IPS-18a (cell line): Measurements from ENCODE around the gene GIT2.
"Not testable (repeated sequence)": the region's sequence is repeated elsewhere in the genome, so short reads cannot be mapped to it uniquely, and the experiment has no call there.

ENCODE experiments used
- H3K27ac ChIP-seq: one replicate; pipeline ENCODE4 v1.5.1; 2013; ENCODE audit warnings: low read length
- H3K27me3 ChIP-seq: one replicate; pipeline ENCODE4 v1.6.1; 2013; ENCODE audit warnings: mild to moderate bottlenecking, low read length; ENCODE audit not compliant: control insufficient read depth, insufficient read depth
- H3K36me3 ChIP-seq: one replicate; pipeline ENCODE4 v1.6.1; 2013; ENCODE audit warnings: low read depth, low read length; ENCODE audit not compliant: control insufficient read depth
- H3K4me1 ChIP-seq: one replicate; pipeline ENCODE4 v1.6.1; 2013; ENCODE audit warnings: low read depth, low read length; ENCODE audit not compliant: control insufficient read depth
- H3K4me3 ChIP-seq: one replicate; pipeline ENCODE4 v1.5.1; 2013; ENCODE audit warnings: low read length
- H3K9ac ChIP-seq: one replicate; pipeline ENCODE4 v1.6.1; 2013; ENCODE audit warnings: mild to moderate bottlenecking, low read length, moderate library complexity
- H3K9me3 ChIP-seq: one replicate; pipeline ENCODE4 v1.6.1; 2013; ENCODE audit warnings: low read depth, low read length; ENCODE audit not compliant: control insufficient read depth

Gene GIT2

DNA sequence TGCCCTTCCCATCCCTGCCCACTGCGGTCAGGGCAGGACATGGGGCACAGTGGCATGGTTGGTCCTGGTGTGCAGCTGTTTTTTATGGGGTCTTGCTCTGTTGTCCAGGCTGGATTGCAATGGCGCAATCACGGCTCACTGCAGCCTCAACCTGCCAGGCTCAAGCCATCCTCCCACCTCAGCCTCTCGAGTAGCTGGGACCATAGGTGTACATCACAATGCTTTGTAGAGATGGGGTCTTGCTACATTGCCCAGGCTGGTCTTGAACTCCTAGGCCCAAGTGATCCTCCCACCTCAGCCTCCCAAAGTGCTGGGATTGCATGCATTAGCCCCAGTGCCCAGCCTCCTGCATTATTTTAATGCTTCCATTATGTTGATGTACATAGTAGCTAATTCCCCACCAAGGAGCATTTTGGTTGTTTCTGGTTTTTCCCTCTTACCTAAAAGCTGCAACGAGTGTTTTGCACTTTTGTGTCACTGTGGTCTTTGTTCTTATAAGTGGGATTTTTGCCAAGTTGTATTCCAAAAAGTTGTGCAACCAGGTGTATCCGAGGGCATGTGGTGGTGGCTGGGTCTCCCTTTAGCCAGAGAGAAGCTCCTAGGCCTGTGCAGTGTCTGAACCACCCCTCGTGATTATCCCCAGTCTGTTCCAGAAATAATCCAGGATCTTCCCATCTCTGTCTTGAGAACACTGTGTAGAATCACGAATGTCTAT lies 85.8 kb downstream of the GIT2 start:
- Histone ChIP-seq H3K4me1 (no peaks in the 10 kb centered on the region), H3K27ac (no peak overlapping the region), H3K27me3 (peaks cover 4% of the 10 kb centered on the region), H3K36me3 (peaks cover 13% of the 10 kb centered on the region), H3K9ac (no peak overlapping the region), H3K4me3 (no peak overlapping the region), H3K9me3 (no peaks in the 10 kb centered on the region)

DNA sequence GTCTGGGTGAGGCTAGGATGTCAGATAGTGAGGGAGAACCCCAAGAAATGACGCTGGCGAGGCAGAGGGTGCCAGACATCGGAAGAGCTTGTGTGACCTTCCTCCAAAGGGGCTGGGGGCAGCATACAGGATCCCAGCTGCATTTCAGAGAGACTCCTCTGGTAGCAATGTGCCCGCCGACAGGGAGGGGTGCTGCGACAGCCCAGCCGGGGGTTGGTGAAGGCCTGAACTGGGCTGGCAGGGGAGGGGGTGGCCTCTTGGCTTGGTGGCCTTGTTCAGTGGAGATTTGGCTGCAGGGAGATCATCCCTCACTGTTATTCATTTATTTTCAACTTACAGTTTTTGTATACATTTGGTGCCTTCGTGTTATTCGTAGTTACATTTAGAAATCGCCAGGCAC lies 90.9 kb downstream of the GIT2 start:
- H3K27me3 ChIP-seq = peaks cover 55% of the 10 kb centered on the region
- H3K4me3 ChIP-seq = no peak overlapping the region
- no peak overlapping the region for H3K9ac ChIP-seq
- H3K4me1 ChIP-seq = peaks cover 11% of the 10 kb centered on the region
- no peaks in the 10 kb centered on the region for H3K9me3 ChIP-seq
- no peak overlapping the region for H3K27ac ChIP-seq
- peaks cover 21% of the 10 kb centered on the region for H3K36me3 ChIP-seq

DNA sequence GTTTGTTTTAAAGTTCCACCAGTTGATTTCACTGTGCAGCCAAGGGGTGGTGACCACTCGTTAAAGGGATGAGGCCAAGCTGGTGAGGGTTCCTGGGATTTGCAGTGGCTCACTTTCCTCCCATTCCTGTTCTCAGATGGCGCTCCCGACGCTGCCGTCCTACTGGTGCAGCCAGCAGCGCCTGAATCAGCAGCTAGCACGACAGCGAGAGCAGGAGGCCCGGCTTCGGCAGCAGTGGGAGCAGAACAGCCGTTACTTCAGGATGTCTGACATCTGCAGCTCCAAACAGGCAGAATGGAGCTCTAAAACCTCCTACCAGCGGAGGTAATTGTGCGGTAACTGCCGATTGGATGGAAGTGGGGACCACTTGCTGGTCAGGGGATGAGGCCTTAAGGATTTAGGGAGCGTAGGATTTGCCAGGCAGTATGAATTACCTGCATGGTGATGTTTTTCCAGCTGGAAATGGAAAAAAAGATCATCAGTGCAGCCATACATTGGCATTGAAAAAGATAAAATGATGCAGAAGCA lies 93.2 kb downstream of the GIT2 start:
- H3K4me1 ChIP-seq = peaks cover 11% of the 10 kb centered on the region
- H3K27me3 ChIP-seq = peaks cover 79% of the 10 kb centered on the region
- no peak overlapping the region for H3K9ac ChIP-seq
- H3K27ac ChIP-seq = no peak overlapping the region
- H3K4me3 ChIP-seq = no peak overlapping the region
- peaks cover 21% of the 10 kb centered on the region for H3K36me3 ChIP-seq
- H3K9me3 ChIP-seq = no peaks in the 10 kb centered on the region

DNA sequence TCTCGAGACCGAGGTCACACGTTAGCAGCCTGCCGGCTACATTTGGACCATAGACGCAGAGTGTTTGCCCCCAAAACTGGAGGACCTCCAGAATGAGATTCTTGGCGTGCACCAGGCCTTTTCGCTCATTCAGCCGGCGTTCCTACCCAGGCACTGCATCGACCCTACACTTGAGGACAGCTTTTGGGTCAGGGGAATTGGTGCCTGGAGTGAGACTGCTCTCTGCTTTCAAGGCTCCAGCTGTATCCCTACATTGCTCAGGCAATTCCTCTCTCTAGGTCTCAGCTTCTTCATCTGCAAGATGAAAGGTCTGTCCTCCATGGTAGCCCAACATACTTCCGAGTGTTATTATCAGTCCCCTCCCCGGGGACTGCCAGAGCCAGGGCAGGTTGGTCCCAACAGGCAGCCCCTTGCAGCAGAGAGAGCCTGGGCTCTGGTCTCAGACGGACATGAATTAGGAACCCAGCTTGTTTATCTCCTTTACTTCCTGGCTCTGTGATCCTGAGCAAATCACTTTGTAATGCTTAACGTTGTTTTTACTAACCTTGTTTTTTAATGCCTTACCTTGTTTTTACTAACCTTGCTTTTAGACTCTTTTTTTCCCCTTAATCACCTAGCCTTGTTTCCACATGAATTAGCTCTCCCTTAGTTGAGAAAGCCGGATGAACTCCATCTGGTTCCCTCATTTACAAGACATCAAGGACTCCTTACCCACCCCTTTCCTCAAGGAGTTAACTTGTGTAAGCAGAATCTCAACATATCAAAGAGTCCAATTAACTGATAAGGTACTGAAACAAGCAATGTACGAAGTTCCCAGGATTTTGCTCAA lies 95.2 kb downstream of the GIT2 start:
- Histone ChIP-seq H3K9me3 (no peaks in the 10 kb centered on the region), H3K4me1 (peaks cover 11% of the 10 kb centered on the region), H3K27ac (no peak overlapping the region), H3K27me3 (peaks cover 99% of the 10 kb centered on the region), H3K4me3 (peak overlapping the region; percentile 84), H3K9ac (peak overlapping the region; percentile 64), H3K36me3 (peaks cover 15% of the 10 kb centered on the region)

DNA sequence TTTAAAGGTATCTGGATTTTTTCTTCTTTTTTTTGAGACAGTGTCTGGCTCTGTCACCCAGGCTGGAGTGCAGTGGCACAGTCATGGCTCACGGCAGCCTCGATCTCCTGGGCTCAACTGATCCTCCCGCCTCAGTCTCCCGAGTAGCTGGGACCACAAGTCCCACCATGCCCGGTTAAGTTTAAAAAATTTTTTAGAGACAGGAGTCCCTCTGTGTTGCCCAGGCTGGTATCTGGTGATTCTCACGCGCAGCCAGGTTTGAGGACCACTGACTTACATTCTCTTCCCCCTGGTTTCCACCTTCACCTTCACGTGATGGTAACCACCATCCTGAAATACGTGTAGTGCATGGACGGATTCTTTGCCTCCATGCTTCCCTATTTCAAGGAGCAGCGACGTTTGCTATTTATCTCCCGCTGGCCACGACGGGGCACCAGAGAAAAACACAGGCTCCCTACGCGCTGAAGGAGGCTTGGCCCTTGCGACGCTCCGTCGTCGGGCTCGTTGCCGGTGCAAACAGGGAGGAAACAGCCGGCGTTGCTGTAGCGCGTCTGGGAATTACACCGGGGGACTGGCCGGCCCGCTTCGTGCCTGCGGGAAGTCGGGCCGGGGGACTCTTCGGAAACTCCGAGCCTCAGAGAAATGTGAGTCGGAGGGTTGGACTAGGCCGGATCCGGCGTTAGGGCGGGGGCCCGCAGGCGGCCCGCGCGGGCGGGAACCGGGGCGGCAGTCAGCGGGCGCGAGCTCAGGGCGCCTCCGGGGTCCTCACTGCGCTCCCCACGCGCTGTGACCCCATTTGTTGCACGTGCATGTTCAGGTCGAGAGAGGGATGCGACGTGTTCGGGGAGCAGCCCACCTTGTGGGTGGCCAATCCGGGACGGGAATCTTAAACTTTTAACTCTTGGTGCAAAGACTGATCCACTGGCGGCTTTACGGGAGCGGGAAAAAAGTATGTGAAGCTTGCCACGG lies 96.1 kb downstream of the GIT2 start, which contains the start of gene TCHP:
TSS of gene TCHP (plus strand) at position 492 of the 969 bp plus-strand sequence. CDS start 2,753 bp downstream, outside the sequence.
- peak within 1 kb of the TSS; percentile 64 for H3K9ac ChIP-seq
- H3K4me1 ChIP-seq = peaks cover 11% of the 10 kb centered on the region
- no peak within 1 kb of the TSS for H3K27ac ChIP-seq
- peaks cover 15% of the 10 kb centered on the region for H3K36me3 ChIP-seq
- H3K4me3 ChIP-seq = peak within 1 kb of the TSS; percentile 84
- no peaks in the 10 kb centered on the region for H3K9me3 ChIP-seq
- peaks cover 100% of the 10 kb centered on the region for H3K27me3 ChIP-seq

DNA sequence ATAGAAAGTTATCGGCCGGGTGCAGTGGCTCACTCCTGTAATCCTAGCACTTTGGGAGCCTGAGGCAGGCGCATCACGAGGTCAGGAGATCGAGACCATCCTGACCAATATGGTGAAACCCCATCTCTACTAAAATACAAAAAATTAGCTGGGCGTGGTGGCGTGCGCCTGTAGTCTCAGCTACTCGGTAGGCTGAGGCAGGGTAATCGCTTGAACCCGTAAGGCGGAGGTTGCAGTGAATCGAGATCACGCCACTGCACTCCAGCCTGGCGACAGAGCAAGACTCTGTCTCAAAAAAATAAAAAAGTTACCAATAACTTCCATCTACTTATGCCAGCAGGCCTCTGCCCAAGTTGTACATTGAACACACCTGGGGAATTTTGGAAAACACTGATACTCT lies 96.8 kb downstream of the GIT2 start:
- not testable (repeated sequence) for H3K9ac ChIP-seq, H3K9me3 ChIP-seq, H3K27ac ChIP-seq, H3K4me3 ChIP-seq
- peaks cover 11% of the 10 kb centered on the region for H3K4me1 ChIP-seq
- peaks cover 13% of the 10 kb centered on the region for H3K36me3 ChIP-seq
- H3K27me3 ChIP-seq = peaks cover 97% of the 10 kb centered on the region

DNA sequence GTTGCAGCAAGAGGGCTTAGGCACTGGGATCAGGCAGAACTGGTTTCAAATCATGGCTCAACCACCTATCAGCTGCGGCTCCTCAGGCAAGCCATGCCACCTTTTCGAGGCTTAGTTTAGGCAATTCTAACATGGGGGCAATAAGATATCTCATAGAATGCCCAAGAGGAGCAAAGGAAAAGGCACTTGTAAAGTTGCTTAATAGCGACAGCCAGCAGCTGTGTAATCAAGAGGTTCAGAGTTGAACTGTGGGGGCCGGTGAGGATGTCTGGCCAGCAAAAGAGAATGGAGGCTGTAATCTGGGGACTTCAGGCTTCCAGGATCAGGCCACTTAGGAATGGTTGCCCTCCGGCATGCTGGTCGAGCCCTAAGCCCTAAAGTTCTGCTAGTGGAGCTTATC lies 99.1 kb downstream of the GIT2 start:
- Histone ChIP-seq H3K4me3 (no peak overlapping the region), H3K27ac (no peak overlapping the region), H3K9me3 (no peaks in the 10 kb centered on the region), H3K9ac (no peak overlapping the region), H3K27me3 (peaks cover 75% of the 10 kb centered on the region), H3K36me3 (no peaks in the 10 kb centered on the region), H3K4me1 (peaks cover 8% of the 10 kb centered on the region)

DNA sequence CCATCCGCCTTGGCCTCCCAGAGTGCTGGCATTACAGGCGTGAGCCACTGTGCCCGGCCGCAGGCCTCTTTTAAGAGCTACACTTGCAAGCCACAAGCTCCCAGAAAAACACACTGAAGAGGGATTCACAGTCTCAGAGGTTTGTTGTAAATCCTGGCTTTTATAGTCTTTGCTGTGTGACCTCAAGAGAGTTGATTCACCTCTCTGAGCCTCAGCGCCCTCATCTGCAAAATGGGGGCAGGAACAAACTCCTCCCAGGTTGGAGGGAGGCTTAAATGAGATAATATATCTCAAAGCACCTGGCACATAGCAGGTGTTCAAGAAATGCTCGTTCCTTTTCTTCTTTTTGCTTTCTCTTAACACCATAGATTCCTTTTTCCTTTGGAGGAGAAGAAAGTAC lies 100.0 kb downstream of the GIT2 start:
- Histone ChIP-seq H3K27ac (no peak overlapping the region), H3K36me3 (no peaks in the 10 kb centered on the region), H3K4me3 (no peak overlapping the region), H3K9me3 (no peaks in the 10 kb centered on the region), H3K27me3 (peaks cover 70% of the 10 kb centered on the region), H3K9ac (no peak overlapping the region), H3K4me1 (peaks cover 1% of the 10 kb centered on the region)

DNA sequence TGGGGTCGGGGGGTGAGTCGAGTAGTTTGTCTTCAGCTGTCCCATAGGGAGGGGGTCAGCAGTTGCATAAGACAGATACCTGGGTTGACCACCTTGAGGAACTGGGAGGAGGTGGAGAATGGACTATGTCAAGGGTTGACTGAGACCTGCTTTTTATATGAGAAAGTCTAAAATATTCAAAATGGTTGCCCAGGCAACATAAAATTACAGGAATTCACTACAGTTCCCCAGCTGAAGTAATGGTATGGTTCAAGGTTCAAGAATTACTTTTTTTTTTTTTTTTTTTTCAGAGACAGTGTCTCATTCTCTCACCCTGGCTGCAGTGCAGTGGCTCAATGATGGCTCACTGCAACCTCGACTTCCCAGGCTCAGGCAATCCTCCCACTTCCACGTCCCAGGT lies 101.2 kb downstream of the GIT2 start:
- no peaks in the 10 kb centered on the region for H3K36me3 ChIP-seq
- H3K27ac ChIP-seq = no peak overlapping the region
- H3K4me1 ChIP-seq = no peaks in the 10 kb centered on the region
- H3K9me3 ChIP-seq = no peaks in the 10 kb centered on the region
- peaks cover 57% of the 10 kb centered on the region for H3K27me3 ChIP-seq
- H3K4me3 ChIP-seq = no peak overlapping the region
- H3K9ac ChIP-seq = no peak overlapping the region

DNA sequence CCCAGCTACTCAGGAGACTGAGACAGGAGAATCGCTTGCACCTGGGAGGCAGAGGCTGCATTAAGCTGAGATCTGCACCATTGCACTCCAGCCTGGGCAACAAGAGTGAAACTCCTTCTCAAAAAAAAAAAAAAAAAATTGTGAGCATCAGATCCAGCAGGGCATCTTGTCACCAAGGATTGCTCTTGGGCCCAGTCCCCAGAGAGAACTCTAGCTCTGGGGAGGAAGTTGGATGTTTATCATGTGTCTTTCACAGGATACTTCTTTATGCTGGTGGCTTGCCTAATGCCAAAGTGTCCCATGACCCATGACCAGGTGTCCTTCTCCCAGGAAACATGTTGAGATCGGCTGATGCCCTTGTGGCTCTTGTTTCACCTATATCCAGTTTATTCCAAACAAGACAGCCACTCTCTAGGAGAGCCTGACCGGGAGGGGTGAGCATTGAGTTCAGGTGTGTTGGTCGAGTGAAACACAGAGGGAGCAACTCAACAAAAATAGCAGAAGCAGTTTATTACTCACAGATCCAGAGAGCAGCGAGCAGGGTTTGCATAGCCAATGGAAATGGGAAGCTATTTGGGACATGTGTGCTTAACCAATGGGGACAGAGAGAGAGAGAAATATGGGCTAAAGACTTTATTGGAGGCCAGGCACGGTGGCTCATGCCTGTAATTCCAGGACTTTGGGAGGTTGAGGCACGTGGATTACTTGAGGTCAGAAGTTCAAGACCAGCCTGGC lies 102.7 kb downstream of the GIT2 start:
- Histone ChIP-seq H3K27ac (no peak overlapping the region), H3K27me3 (peaks cover 42% of the 10 kb centered on the region), H3K9me3 (no peaks in the 10 kb centered on the region), H3K9ac (no peak overlapping the region), H3K36me3 (no peaks in the 10 kb centered on the region), H3K4me1 (no peaks in the 10 kb centered on the region), H3K4me3 (no peak overlapping the region)
